SK-N-SH (cell line): ENCODE data around the gene DHRS9. TPM values are rescaled to one million over a fixed set of nuclear protein-coding genes. Genes with fewer than 3 reads are reported as not detected.

Source experiments
- CTCF ChIA-PET: fragments of 300-600, 350-600 bp; formaldehyde crosslinking; extraction: SDS; loops from one replicate; lab custom pipeline; 2021; lab: Yijun Ruan, JAX
- POLR2A ChIA-PET: fragments of 350-600 bp; sonication (Branson Sonifier 250); formaldehyde crosslinking; extraction: SDS; loops from one replicate; lab custom pipeline; 2020; ENCODE audit warnings: antibody characterized with exemption, inconsistent platforms; lab: Yijun Ruan, JAX
- DNase-seq: peaks from one replicate; pipeline ENCODE4 v3.0.0; 2012
- H2AFZ ChIP-seq: fragments of 200-600 bp; sonication (generic); 2 replicates; pipeline ENCODE4 v1.8.1; 2016; ENCODE audit warnings: antibody characterized with exemption, mild to moderate bottlenecking, low read depth
- H3F3A ChIP-seq: fragments of 200-600 bp; sonication (generic); replicated peaks from 2 replicates; pipeline ENCODE3; 2016; ENCODE audit warnings: antibody characterized with exemption, mild to moderate bottlenecking; ENCODE audit not compliant: insufficient read depth
- H3K27ac ChIP-seq, 2 experiments: fragments of 200-500 bp in 1 of 2; fragments of 200-600 bp in 1 of 2; sonication (Bioruptor generic) in 1 of 2; sonication (generic), shearing (Covaris generic) in 1 of 2; 2 replicates each; pipeline versions ENCODE4 v1.5.1 to v1.6.1; 2014 to 2016; ENCODE audit warnings: low read depth in 2 of 2, inconsistent platforms in 1 of 2, low read length in 1 of 2, mild to moderate bottlenecking in 1 of 2, mixed read lengths in 1 of 2
- H3K27me3 ChIP-seq: fragments of 200-600 bp; sonication (generic), shearing (Covaris generic); 2 replicates; pipeline ENCODE4 v1.6.1; 2016; ENCODE audit warnings: mixed run types; ENCODE audit not compliant: insufficient read depth
- H3K36me3 ChIP-seq, 2 experiments: fragments of 200-500 bp in 1 of 2; fragments of 200-600 bp in 1 of 2; sonication (Bioruptor generic) in 1 of 2; sonication (generic) in 1 of 2; replicated peaks in 1 of 2; 2 replicates each; pipeline versions ENCODE3 to v1.5.1; 2014 to 2016; ENCODE audit warnings: low read length in 1 of 2, mild to moderate bottlenecking in 1 of 2; ENCODE audit not compliant: insufficient read depth in 2 of 2, control insufficient read depth in 1 of 2
- H3K4me1 ChIP-seq, 2 experiments: fragments of 200-500 bp in 1 of 2; fragments of 200-600 bp in 1 of 2; sonication (Bioruptor generic) in 1 of 2; sonication (generic), shearing (Covaris generic) in 1 of 2; 2 replicates each; pipeline versions ENCODE4 v1.5.1 to v1.6.1; 2014 to 2016; ENCODE audit warnings: low read depth in 1 of 2, low read length in 1 of 2, mixed run types in 1 of 2; ENCODE audit not compliant: insufficient read depth in 2 of 2, control insufficient read depth in 1 of 2
- H3K4me2 ChIP-seq: fragments of 200-600 bp; sonication (generic), shearing (Covaris generic); 2 replicates; pipeline ENCODE4 v1.6.1; 2017; ENCODE audit warnings: mixed run types
- H3K4me3 ChIP-seq, 2 experiments: fragments of 200-500 bp in 1 of 2; fragments of 200-600 bp in 1 of 2; sonication (Bioruptor generic) in 1 of 2; sonication (generic), shearing (Covaris generic) in 1 of 2; 2 replicates each; pipeline versions ENCODE4 v1.5.1 to v1.8.1; 2014 to 2016; ENCODE audit warnings: low read depth in 2 of 2, inconsistent platforms in 1 of 2, low read length in 1 of 2, mild to moderate bottlenecking in 1 of 2, mixed read lengths in 1 of 2, moderate library complexity in 1 of 2
- H3K79me2 ChIP-seq: fragments of 200-600 bp; sonication (generic); 2 replicates; pipeline ENCODE4 v1.8.1; 2017; ENCODE audit warnings: mild to moderate bottlenecking; ENCODE audit not compliant: insufficient read depth
- H3K9ac ChIP-seq: fragments of 200-600 bp; sonication (generic); 2 replicates; pipeline ENCODE4 v1.6.1; 2017; ENCODE audit warnings: mixed run types
- H3K9me2 ChIP-seq: fragments of 200-600 bp; sonication (generic); 2 replicates; pipeline ENCODE4 v1.6.1; 2017; ENCODE audit warnings: mixed run types
- H3K9me3 ChIP-seq: fragments of 200-600 bp; sonication (generic); 2 replicates; pipeline ENCODE4 v1.6.1; 2017; ENCODE audit warnings: mixed run types, mild to moderate bottlenecking, moderate library complexity
- H4K20me1 ChIP-seq: fragments of 200-600 bp; sonication (generic); 2 replicates; pipeline ENCODE4 v1.6.1; 2017; ENCODE audit warnings: mild to moderate bottlenecking, mixed run types; ENCODE audit not compliant: insufficient read depth
- ELF1 ChIP-seq: IDR thresholded peaks from 2 replicates; pipeline ENCODE4 v1.4.0; 2012
- EP300 ChIP-seq, 2 experiments: IDR thresholded peaks; 2 replicates each; pipeline versions ENCODE4 v1.4.0 to v1.6.1; 2012; ENCODE audit warnings: borderline replicate concordance in 1 of 2, low read depth in 1 of 2, low read length in 1 of 2
- EZH2phosphoT487 ChIP-seq: fragments of 200-600 bp; sonication (generic); IDR thresholded peaks from 2 replicates; pipeline ENCODE4 v1.6.1; 2017; ENCODE audit warnings: low read depth, mixed run types, mild to moderate bottlenecking, antibody characterized with exemption, moderate library complexity, borderline replicate concordance
- FOXJ3 ChIP-seq: sonication (generic); formaldehyde crosslinking; IDR thresholded peaks from 2 replicates; pipeline ENCODE4 v1.5.1; 2020; ENCODE audit warnings: mild to moderate bottlenecking, missing genetic modification reagents
- FOXM1 ChIP-seq: IDR thresholded peaks from 2 replicates; pipeline ENCODE4 v1.4.0; 2012; ENCODE audit warnings: low read depth, mild to moderate bottlenecking
- MXI1 ChIP-seq: IDR thresholded peaks from 2 replicates; pipeline ENCODE4 v1.6.1; 2012; ENCODE audit warnings: mild to moderate bottlenecking, low read depth, low read length, improper control_type of control experiment
- NFIC ChIP-seq: IDR thresholded peaks from 2 replicates; pipeline ENCODE4 v1.4.0; 2012; ENCODE audit warnings: borderline replicate concordance
- RCOR1 ChIP-seq: fragments of 150-350 bp; IDR thresholded peaks from 2 replicates; pipeline ENCODE4 v1.6.1; 2017; ENCODE audit warnings: antibody characterized with exemption, low read length
- TCF12 ChIP-seq: IDR thresholded peaks from 2 replicates; pipeline ENCODE4 v1.4.0; 2012
- WGBS: methylation state at CpG from one replicate; pipeline ENCODE4 v1.1.6; 2017; ENCODE audit warnings: low lambda C conversion rate; 5-methylcytosine and 5-hydroxymethylcytosine counted together
- polyA plus RNA-seq, 3 experiments: library from polyadenylated mRNA; depleted of rRNA; stranded (reverse); fragments of >200 nt; gene quantifications; 2 replicates each; pipeline ENCODE4 v1.2.3, GENCODE V29; 2012
- TF ChIP-seq, protein P1 (sequence below): IDR thresholded peaks from 2 replicates; pipeline ENCODE4 v1.6.1; 2012; ENCODE audit warnings: mild to moderate bottlenecking, low read depth, low read length, moderate library complexity
- TF ChIP-seq, protein P2 (sequence below): fragments of 200-600 bp; sonication (generic); IDR thresholded peaks from 2 replicates; pipeline ENCODE4 v1.6.1; 2017; ENCODE audit warnings: antibody characterized with exemption, mild to moderate bottlenecking, moderate library complexity
- TF ChIP-seq, protein P3 (sequence below): fragments of 150-350 bp; IDR thresholded peaks from 2 replicates; pipeline ENCODE4 v1.6.1; 2017; ENCODE audit warnings: antibody characterized with exemption, low read length, low read depth, borderline replicate concordance
- TF ChIP-seq, protein P4 (sequence below): IDR thresholded peaks from 2 replicates; pipeline ENCODE4; 2012
- TF ChIP-seq, protein P5 (sequence below): IDR thresholded peaks from 2 replicates; pipeline ENCODE4 v1.4.0; 2012; ENCODE audit warnings: low read depth, borderline replicate concordance

The DHRS9 gene
- polyA plus RNA-seq, 1 of the 3 experiments (the other 2 are of a cell fraction): not detected

DNA sequence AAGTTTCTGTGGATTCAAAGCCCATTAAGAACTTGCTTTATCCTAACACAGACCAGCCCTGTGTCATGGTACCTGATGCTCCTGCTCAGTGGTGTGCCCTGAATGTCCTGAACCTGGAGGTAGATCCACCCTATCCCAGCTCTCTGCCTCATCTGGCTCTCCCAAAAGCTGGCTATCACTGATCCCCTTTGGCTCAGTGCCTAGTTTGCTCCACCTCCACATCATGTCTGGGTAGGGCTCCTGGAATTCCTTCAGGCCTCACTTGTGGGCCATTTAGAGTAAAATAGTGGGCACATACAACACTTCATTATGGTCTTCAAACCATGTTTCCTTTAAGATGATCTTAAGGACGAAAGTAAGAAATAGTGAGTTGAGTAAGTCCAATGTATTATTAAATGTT, 33.5 kb upstream of the DHRS9 start:
- no peak for DNase-seq
- H3K79me2 ChIP-seq: no peaks in the 10 kb centered on the region
- no peaks in the 10 kb centered on the region for H3F3A ChIP-seq
- no peak overlapping the region for H3K9ac ChIP-seq
- TF ChIP-seq, protein P1, sequence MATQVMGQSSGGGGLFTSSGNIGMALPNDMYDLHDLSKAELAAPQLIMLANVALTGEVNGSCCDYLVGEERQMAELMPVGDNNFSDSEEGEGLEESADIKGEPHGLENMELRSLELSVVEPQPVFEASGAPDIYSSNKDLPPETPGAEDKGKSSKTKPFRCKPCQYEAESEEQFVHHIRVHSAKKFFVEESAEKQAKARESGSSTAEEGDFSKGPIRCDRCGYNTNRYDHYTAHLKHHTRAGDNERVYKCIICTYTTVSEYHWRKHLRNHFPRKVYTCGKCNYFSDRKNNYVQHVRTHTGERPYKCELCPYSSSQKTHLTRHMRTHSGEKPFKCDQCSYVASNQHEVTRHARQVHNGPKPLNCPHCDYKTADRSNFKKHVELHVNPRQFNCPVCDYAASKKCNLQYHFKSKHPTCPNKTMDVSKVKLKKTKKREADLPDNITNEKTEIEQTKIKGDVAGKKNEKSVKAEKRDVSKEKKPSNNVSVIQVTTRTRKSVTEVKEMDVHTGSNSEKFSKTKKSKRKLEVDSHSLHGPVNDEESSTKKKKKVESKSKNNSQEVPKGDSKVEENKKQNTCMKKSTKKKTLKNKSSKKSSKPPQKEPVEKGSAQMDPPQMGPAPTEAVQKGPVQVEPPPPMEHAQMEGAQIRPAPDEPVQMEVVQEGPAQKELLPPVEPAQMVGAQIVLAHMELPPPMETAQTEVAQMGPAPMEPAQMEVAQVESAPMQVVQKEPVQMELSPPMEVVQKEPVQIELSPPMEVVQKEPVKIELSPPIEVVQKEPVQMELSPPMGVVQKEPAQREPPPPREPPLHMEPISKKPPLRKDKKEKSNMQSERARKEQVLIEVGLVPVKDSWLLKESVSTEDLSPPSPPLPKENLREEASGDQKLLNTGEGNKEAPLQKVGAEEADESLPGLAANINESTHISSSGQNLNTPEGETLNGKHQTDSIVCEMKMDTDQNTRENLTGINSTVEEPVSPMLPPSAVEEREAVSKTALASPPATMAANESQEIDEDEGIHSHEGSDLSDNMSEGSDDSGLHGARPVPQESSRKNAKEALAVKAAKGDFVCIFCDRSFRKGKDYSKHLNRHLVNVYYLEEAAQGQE: no peak
- TF ChIP-seq FOXJ3 (no peak), TCF12 (no peak), FOXM1 (no peak), RCOR1 (no peak), EP300 (IDR thresholded peaks at IDR 0.05; ENCODE audit: borderline replicate concordance in 1 of 2, low read depth in 1 of 2, low read length in 1 of 2) (no peak), NFIC (no peak), MXI1 (no peak), ELF1 (no peak), EZH2phosphoT487 (no peak)
- TF ChIP-seq, protein P2, sequence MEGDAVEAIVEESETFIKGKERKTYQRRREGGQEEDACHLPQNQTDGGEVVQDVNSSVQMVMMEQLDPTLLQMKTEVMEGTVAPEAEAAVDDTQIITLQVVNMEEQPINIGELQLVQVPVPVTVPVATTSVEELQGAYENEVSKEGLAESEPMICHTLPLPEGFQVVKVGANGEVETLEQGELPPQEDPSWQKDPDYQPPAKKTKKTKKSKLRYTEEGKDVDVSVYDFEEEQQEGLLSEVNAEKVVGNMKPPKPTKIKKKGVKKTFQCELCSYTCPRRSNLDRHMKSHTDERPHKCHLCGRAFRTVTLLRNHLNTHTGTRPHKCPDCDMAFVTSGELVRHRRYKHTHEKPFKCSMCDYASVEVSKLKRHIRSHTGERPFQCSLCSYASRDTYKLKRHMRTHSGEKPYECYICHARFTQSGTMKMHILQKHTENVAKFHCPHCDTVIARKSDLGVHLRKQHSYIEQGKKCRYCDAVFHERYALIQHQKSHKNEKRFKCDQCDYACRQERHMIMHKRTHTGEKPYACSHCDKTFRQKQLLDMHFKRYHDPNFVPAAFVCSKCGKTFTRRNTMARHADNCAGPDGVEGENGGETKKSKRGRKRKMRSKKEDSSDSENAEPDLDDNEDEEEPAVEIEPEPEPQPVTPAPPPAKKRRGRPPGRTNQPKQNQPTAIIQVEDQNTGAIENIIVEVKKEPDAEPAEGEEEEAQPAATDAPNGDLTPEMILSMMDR: no peak
- TF ChIP-seq, protein P3, sequence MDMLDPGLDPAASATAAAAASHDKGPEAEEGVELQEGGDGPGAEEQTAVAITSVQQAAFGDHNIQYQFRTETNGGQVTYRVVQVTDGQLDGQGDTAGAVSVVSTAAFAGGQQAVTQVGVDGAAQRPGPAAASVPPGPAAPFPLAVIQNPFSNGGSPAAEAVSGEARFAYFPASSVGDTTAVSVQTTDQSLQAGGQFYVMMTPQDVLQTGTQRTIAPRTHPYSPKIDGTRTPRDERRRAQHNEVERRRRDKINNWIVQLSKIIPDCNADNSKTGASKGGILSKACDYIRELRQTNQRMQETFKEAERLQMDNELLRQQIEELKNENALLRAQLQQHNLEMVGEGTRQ: no peak
- TF ChIP-seq, protein P4, sequence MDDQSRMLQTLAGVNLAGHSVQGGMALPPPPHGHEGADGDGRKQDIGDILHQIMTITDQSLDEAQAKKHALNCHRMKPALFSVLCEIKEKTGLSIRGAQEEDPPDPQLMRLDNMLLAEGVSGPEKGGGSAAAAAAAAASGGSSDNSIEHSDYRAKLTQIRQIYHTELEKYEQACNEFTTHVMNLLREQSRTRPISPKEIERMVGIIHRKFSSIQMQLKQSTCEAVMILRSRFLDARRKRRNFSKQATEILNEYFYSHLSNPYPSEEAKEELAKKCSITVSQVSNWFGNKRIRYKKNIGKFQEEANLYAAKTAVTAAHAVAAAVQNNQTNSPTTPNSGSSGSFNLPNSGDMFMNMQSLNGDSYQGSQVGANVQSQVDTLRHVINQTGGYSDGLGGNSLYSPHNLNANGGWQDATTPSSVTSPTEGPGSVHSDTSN: no peak
- TF ChIP-seq, protein P5, sequence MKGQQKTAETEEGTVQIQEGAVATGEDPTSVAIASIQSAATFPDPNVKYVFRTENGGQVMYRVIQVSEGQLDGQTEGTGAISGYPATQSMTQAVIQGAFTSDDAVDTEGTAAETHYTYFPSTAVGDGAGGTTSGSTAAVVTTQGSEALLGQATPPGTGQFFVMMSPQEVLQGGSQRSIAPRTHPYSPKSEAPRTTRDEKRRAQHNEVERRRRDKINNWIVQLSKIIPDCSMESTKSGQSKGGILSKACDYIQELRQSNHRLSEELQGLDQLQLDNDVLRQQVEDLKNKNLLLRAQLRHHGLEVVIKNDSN: no peak
- TF ChIP-seq, all 33 proteins: peak for 0
- Histone ChIP-seq H3K9me2 (no peaks in the 10 kb centered on the region), H3K36me3 (no peaks in the 10 kb centered on the region), H3K27ac (no peak overlapping the region), H3K4me2 (no peak overlapping the region), H4K20me1 (no peaks in the 10 kb centered on the region), H2AFZ (no peak overlapping the region), H3K9me3 (no peaks in the 10 kb centered on the region), H3K27me3 (no peaks in the 10 kb centered on the region), H3K4me1 (no peaks in the 10 kb centered on the region), H3K4me3 (no peak overlapping the region)
- ChIA-PET POLR2A (no interaction called here), CTCF (interaction anchor here (1.2 to 1.3 kb wide), 2 partner anchors 106 to 186 kb away, joined by 3 read pairs; no protein-coding TSS in a partner anchor)
- WGBS: 24% methylated on average over 1 of the region's 1 CpG
